Frontal cortex (tissue), 4 donors: ENCODE data around the gene ASPHD2. TPM values are rescaled to one million over a fixed set of nuclear protein-coding genes. Genes with fewer than 3 reads are reported as not detected.
"Not testable (repeated sequence)": the region's sequence is repeated elsewhere in the genome, so short reads cannot be mapped to it uniquely, and the experiment has no call there.

Source experiments
- DNase-seq, 2 donors: peaks; one replicate each; pipeline ENCODE4 v3.0.0; 2012; ENCODE audit warnings: low spot score in 2 of 2
- FAIRE-seq: peaks from 2 replicates; lab custom pipeline; 2012; peaks lifted over from hg19 to GRCh38; lab: Jason Lieb, UNC
- total RNA-seq: library from RNA; depleted of rRNA; stranded (reverse); fragments of >200 nt; gene quantifications from one replicate; pipeline ENCODE4 v1.2.3, GENCODE V29; 2014
- donor health status: control.
- donor health status: control.
- donor health status: control.

The ASPHD2 gene
- total RNA-seq, 1 donor from 2014 or later, result 14.3 TPM

DNA sequence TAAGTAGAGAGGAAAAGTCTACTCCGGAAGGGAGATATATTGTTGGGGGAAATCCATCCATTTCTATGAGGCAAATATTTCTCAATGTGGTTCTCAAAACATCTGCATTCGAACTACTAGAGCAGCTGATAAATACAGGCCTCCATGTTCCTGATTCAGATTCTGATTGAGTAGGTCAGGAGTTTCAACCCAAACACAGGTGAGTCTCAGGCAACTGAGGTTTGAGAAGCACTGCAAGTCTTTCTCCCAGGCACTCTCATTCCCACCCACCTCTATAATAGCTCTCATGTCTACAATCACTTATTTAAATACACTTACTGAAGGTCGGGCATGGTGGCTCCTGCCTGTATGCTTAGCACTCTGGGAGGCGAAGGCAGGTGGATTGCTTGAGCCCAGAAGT lies 14.7 kb upstream of the ASPHD2 start:
- DNase-seq (no peak), FAIRE-seq (no peak)

DNA sequence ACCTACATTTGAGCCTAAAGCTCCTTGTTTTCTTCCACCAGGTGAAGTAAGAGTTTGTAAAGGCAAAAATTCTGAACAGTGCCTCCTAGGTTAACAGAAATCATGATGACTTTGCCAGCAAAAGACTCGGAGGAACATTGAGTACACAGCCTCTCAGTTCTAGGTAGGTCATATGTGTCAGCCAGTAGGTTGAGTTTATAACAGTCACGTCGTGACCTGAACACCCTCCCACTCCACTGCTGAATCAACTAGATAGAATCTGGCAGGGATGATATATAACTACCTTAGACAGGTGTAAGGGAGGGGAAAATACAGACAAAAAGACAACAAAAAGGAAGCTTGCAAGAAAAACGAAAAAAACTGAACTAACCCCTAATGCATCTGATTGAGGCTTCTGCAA lies 12.8 kb upstream of the ASPHD2 start:
- DNase-seq, result no peak
- FAIRE-seq, result no peak

- no peak for DNase-seq
- no peak for FAIRE-seq
These were observed 12.3 kb upstream of the ASPHD2 start for GRCh38 chr22:26416670-26417276.

- DNase-seq (no peak), FAIRE-seq (no peak)
These were observed 11.7 kb upstream of the ASPHD2 start for GRCh38 chr22:26417406-26417805.

DNA sequence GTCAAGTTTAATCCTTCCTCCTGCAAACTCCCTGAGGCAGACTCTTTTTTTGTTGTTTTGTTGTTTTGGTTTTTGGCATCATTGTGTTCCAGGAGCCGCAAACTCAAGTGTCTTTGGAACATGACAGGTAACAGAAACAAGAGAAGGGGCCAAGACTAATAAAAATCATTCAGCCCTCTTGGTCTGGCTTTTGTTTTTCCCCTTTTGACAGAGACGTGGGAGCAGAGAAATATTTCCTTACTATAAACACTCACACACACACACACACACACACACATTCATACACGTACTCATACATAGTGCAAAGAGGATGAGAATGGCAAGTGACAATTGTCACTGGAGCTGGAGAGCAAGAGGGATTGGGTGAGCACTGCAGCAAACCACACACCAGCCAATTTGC lies 10.4 kb upstream of the ASPHD2 start:
- DNase-seq (no peak), FAIRE-seq (no peak)

GRCh38 chr22:26426924-26427323 lies 2.1 kb upstream of the ASPHD2 start:
- DNase-seq (no peak), FAIRE-seq (no peak)

DNA sequence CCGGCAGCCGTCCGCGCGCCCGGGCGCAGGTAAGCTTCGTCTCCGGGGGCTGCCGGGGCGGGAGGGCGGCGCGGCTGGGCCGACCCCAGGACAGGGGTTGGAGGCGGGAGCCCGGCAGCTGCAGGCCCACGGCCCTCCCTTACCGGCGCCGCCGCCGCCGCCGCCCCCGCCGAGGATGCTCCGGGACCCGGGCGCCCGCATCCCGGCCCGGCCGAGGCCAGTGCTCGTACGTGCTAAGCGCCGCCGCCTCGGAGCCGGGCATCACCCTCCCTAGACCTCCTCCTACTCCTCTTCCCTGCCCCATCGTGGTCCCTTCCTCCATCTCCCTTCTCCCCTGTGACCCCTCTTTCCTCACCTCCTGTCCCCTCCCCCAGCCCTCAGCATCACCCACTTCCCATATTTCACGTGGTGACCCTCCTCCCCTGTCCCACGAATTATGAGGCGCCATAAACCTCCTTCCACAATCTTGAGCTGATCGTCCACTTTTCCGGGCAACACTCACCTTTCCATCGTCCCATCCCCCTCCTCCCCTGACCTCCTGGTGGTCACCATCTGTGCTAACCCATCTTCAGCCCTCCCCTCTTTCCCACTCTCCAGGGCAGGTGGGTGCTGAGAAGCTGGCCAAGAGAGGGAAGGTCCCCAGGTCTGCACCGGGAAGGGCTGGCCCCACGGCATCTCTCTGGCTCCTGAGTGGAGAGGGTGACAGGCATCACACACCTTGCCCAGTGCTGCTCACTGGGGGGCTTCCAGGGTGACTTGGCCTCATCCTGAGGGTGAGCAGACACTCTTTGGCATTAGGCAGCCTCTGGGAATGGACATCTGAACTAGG lies 612 bp downstream of the ASPHD2 start:
- DNase-seq, result peak in 1 of 2 donors; percentile 28
- FAIRE-seq, result no peak

DNA sequence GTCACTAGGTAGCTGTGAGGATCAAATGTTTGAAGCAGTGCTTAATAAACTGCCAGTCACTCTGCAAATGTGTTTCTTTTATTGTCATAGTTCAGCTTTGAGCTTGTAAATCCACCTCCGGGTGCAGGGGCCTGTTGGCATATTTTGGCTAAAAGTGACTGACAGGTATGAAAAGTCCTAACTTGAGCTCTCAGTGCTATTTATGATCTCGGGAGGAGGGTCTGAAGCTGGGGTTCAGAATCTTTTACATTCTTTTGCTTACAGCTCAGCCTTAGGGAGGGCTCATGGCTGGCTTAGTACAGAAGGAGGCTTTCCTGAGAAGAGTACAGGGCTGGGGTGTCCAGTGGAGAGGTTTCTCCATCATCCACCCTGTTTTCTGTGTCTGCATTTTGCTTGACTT lies 1.5 kb downstream of the ASPHD2 start:
- DNase-seq (no peak), FAIRE-seq (no peak)

DNA sequence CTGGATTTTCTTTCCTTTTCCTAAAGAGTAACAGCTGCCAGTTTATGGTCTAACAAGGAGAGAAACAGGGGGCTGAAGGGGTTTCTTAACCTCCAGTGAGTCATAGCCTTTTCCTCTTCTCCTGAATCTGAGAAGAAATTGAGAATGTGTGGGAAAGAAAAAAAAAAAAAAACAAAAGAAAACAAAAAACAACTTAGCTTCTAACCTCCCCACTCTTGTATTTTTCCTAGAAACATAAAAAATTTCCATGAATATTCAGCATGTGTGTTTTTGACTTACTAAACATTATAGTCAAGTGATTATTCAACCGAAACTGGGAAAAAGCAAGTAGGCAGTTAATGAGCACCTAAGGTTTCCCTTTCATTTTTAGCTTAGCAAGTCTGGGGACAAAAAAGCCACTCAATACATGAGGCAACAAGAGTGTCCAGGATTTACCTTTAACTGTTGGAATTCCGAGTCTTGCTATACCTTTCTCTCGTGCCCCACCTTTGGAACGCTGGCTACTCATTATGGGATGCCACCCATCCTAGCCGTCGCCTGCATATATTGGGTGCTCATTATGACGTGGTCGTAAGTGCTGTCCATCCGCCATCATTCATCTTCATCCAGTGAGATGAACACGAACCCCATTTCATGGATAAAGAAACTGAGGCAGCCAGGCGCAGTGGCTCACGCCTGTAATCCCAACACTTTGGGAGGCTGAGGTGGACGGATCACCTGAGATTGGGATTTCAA lies 2.4 kb downstream of the ASPHD2 start:
- DNase-seq (no peak), FAIRE-seq (no peak)

- DNase-seq (no peak), FAIRE-seq (no peak)
These were observed 3.7 kb downstream of the ASPHD2 start for GRCh38 chr22:26432619-26433311.

GRCh38 chr22:26433805-26434204 lies 4.7 kb downstream of the ASPHD2 start:
- no peak for FAIRE-seq
- DNase-seq, result no peak

DNA sequence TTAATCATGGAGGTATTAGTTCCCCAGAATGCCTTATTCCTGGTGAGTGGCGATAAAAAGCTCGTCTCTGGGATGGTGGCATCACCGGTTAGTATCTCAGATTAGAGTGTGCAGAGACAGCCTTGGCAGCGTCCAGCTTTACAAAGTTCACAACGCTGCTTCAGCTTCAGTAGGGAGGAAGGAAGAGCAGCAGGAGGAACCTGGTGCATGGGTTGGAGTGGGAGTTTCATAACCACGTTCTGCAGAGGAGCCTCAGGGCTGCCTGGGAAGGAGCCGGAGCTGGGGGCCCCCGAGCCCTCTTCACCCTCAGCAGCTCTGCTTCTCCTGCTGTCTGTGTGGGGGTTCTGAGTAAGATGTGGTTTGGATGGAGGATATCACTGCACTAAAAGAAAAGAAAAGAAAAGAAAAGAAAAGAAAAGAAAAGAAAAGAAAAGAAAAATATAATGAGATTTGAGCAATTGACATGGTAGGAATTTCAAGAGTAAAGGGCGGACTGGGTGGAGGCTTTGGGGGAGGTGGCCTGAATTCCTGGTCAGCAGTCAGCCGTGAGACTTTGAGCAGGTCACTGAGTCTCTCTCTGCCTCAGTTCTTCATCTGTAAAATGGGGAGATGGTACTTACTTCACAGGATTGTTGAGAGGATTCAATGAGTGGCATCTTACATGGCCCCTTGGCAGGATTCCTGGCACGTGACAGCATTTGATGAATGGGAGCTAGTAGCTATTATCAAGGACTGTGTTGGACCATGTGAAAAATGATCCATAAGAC lies 6.5 kb downstream of the ASPHD2 start:
- DNase-seq (no peak), FAIRE-seq (no peak)

DNA sequence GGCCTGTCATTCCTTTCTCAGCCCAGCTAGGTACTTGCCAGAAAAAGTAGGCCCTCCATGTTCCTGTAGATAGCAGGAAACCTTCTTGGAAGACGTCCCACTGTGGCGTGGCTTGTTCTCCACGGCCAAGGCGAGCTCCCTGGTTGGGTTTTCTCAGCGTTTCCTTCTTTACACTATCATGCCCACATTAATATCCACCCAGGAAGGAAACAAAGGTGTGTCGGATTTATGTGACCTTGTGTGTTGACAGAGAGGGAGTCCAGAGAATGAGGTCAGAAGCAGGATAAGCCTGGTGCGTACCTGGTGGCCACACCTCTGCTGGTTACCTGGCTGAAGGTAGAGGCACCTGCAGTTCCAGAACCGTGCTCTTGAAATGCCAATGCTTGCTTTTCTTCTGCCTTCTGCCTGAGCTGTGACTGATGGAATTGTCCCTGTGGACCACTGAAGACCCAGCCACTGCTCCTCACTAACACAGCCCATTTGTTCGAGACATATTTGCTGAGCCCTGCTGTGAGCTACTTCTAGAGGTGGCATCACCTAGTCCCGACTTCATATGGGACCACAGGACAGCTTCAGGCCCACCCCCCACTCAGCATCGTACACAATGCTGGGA lies 7.9 kb downstream of the ASPHD2 start:
- no peak for DNase-seq
- no peak for FAIRE-seq

DNA sequence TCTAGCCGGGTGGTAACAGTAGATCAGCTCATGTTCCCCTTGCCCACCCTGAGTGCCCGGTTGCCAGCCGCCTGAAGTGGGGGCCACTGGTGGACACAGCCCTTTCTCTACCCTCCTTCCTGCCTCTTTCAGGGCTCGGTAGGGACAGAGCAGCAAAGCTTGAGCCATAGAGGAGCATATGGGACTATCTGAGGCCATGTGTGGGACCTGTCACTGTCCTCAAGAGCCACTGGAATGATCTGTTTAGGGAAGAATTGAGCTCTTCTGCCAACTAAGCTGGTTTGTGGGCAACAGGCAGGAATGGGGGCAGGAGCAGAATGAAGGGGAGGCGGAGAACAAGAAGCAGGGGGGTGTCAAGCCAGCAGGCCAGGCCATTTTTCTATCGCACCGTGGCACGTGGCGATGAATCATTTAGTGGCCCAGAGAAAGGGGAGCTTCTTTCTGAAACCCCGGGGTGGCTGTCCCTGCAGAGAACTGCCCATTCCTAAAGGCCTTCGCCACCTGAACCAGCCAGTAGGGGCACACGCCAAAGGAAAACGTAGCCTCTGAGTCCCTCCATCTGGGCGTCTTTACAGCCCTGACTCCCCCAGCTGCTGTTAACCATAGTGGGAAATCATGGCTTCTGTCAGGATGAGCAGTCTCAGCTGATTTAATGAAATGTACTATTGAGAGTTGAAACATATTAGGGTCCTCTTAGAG lies 8.8 kb downstream of the ASPHD2 start:
- DNase-seq (no peak), FAIRE-seq (no peak)

DNA sequence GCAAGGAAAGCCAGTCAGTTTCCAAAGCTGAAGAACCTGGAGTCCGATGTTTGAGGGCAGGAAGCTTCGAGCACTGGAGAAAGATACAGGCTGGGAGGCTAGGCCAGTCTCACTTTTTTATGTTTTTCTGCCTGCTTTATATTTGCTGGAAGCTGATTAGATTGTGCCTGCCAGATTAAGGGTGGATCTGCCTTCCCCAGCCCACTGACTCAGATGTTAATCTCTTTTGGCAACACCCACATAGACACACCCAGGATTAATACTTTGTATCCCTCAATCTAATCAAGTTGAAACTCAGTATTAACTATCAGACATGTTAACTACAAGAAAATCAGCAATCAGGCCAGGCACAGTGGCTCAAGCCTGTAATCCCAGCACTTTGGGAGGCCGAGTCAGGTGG lies 9.7 kb downstream of the ASPHD2 start:
- FAIRE-seq, DNase-seq: not testable (repeated sequence)

DNA sequence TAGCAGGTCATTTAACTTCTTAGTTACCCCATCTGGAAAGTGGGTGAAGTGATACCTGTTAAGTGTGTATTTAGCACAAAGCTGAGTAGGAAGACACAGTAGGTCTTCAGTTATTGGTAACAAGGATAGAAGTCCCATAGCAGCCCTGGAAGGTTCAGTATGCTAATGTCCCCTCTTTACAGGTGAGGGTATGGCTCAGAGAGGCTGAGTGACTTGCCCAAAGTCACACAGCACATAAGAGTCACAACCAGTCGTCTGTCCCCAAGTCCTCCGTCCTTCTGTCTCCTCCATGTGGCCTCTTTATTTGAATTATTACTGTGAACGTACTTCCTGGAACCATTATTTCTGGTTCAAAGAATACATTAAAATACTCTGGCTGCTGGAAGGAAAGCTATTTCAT lies 10.5 kb downstream of the ASPHD2 start:
- DNase-seq (no peak), FAIRE-seq (no peak)

DNA sequence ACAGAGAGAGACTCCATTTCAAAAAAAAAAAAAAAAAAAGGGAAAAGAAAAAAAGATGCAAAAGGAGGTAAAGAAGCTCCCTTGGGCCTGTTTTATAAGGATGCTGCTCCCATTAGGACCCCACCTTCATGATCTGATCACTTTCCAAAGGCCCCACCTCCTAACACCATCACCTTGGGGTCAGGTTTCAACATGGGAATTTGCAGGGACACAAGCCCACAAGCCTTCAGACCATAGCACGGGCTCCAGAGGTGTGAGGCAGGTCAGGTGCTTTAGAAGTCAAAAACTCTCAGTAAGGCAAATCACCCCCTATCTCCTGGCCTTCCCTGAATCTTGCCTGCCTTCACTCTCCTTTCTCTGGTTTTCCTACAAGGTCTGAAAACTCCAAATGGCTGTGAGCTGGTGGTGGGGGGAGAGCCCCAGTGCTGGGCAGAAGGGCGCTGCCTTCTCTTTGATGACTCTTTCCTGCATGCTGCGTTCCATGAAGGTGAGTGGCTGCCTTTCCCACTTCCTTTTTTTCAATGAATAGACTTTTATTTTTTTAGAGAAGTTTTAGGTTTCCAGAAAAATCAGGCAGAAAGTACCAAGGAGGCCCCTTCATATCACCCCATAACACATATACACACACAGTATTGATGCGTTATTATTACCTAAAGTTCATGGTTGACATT lies 13.2 kb downstream of the ASPHD2 start:
- DNase-seq (no peak), FAIRE-seq (no peak)
